ENCODE measurements around the gene GCLC. TPM values are rescaled to one million over a fixed set of nuclear protein-coding genes. Genes with fewer than 3 reads are reported as not detected.

The GCLC gene
- total RNA-seq: 15.3 and 16.4 TPM in 2 replicates

GRCh38 chr6:53544470-53545308 lies at the start of gene GCLC:
Gene GCLC, minus strand, starts transcription at chr6:53545101. Its CDS starts 456 bp downstream, at chr6:53544645.
- peak; percentile 44 for DNase-seq (ENCODE audit: low read depth)
- peak; percentile 46 for TF ChIP-seq CTCF (conservative IDR thresholded peaks at IDR 0.05; ENCODE audit: low read depth, low read length)
- H3K4me3 ChIP-seq (ENCODE audit: low read depth, low read length): peak within 1 kb of the TSS; percentile 87

- no peak for DNase-seq (ENCODE audit: low read depth)
- TF ChIP-seq CTCF (conservative IDR thresholded peaks at IDR 0.05; ENCODE audit: low read depth, low read length): no peak
- no peak overlapping the region for H3K4me3 ChIP-seq (ENCODE audit: low read depth, low read length)
Measured at GRCh38 chr6:53594596-53594995, 49.7 kb upstream of the GCLC start.

- no peak for TF ChIP-seq CTCF (conservative IDR thresholded peaks at IDR 0.05; ENCODE audit: low read depth, low read length)
- H3K4me3 ChIP-seq (ENCODE audit: low read depth, low read length): no peak overlapping the region
- no peak for DNase-seq (ENCODE audit: low read depth)
Measured at GRCh38 chr6:53593001-53593488, 48.1 kb upstream of the GCLC start.

- no peak for DNase-seq (ENCODE audit: low read depth)
- no peak overlapping the region for H3K4me3 ChIP-seq (ENCODE audit: low read depth, low read length)
- TF ChIP-seq CTCF (conservative IDR thresholded peaks at IDR 0.05; ENCODE audit: low read depth, low read length): no peak
Measured at GRCh38 chr6:53591873-53592272, 47.0 kb upstream of the GCLC start.

- H3K4me3 ChIP-seq (ENCODE audit: low read depth, low read length): no peak overlapping the region
- no peak for DNase-seq (ENCODE audit: low read depth)
- TF ChIP-seq CTCF (conservative IDR thresholded peaks at IDR 0.05; ENCODE audit: low read depth, low read length): no peak
Measured at GRCh38 chr6:53588816-53589509, 44.1 kb upstream of the GCLC start.

GRCh38 chr6:53587291-53587690 lies 42.4 kb upstream of the GCLC start:
- H3K4me3 ChIP-seq (ENCODE audit: low read depth, low read length): no peak overlapping the region
- DNase-seq (ENCODE audit: low read depth): no peak
- TF ChIP-seq CTCF (conservative IDR thresholded peaks at IDR 0.05; ENCODE audit: low read depth, low read length): no peak
